Germinal center (tissue), 1 donor: ENCODE data around the gene CALD1.

Source experiments
- DNase-seq: peaks from one replicate; pipeline ENCODE4 v3.0.0; 2012; ENCODE audit warnings: mixed read lengths, low spot score

The CALD1 gene

GRCh38 chr7:134893920-134894319, 114.5 kb downstream of the CALD1 start:
- DNase-seq: no peak

- no peak for DNase-seq
These were observed 115.5 kb downstream of the CALD1 start for GRCh38 chr7:134894928-134895327.

- DNase-seq: no peak
These were observed 116.6 kb downstream of the CALD1 start for GRCh38 chr7:134896073-134896472.

DNA sequence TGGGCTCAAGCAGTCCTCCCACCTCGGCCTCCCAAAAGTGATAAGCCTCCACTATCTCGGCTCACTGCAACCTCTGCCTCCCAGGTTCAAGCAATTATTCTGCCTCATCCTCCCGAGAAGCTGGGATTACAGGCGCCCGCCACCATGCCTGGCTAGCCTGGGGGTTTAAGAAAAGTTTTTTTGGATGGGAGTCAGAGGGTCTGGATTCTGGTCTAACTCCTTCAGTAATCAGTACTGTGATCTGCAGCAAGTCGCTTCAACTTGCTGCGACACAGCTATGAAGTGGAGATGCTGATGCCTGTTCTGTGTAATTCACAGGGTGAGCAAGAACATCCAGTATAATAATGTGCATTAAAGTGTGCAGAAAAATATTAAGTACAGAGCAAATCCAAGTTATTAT, 118.5 kb downstream of the CALD1 start:
- DNase-seq: no peak

GRCh38 chr7:134899729-134900128, 120.3 kb downstream of the CALD1 start:
- DNase-seq: no peak

- no peak for DNase-seq
These were observed 120.9 kb downstream of the CALD1 start for GRCh38 chr7:134900166-134900982.

DNA sequence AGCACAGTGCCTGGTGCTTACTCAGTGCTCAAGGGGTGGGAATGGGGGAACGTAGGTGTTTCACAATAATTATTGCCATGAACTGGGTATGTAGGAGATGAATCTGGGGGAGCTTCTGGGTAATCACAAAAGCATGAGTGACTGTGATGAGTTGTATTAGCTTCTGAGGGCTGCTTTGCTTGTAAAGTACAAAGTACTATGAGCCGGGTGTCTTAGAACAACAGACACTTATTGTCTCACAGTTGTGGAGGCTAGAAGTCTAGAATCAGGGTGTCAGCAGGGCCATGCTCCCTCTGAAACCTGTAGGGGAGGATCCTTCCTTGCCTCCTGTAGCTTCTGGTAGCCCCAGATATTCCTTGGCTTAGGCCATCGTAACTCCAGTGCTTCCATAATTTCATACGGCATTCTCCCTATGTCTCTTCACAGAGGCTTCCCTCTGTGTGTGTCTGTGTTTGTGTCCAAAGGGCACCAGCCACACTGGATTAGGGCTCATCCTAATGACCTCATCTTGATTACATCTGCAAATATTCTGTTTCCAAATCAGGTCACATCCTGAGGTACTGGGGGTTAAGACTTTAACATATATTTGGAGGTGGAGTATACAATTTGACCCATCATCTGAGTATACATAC, 122.1 kb downstream of the CALD1 start:
- DNase-seq: no peak

DNA sequence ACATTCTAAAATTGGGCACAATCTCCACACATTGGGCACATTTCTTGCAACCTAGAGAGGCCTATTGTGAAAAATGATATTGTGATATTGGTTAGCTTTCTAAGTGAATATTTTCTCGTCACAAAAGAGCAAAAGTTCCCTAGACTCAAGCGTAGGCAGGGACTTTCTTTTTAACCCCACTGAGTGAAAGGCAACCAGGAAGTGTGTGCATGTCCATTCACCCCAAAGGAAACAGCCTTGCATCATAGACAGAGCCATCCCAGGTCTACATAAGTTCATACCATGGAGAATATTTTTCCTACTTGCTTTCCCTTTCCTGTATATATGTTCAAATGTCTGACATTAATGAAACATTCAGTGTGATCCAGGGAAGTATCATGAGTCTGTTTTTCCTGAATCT, 122.6 kb downstream of the CALD1 start:
- DNase-seq: no peak

- no peak for DNase-seq
These were observed 123.8 kb downstream of the CALD1 start for GRCh38 chr7:134903073-134903790.

DNA sequence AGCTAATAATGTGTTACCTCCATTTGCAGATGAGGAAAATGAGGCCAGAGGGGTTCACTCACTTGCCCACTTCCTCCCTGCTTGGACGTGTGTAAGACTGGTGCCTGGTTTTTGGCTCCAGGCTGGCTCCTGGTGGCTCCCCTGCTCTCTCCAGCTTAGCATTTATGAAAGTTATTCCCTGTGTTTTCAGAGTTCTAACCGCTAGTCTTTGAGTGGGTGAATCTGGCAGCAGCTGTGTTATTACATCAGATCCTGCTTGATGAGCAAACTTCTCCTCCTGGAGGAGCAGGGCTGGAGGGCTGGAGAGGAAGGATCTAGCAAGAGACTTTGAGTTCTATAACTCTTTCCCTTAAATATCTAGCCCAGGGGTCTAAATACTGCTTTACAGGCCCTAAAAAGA, 125.9 kb downstream of the CALD1 start:
- DNase-seq: no peak

GRCh38 chr7:134907000-134907399, 127.6 kb downstream of the CALD1 start:
- no peak for DNase-seq

- no peak for DNase-seq
These were observed 128.2 kb downstream of the CALD1 start for GRCh38 chr7:134907639-134908038.

- DNase-seq: no peak
These were observed 128.9 kb downstream of the CALD1 start for GRCh38 chr7:134908289-134908688.

DNA sequence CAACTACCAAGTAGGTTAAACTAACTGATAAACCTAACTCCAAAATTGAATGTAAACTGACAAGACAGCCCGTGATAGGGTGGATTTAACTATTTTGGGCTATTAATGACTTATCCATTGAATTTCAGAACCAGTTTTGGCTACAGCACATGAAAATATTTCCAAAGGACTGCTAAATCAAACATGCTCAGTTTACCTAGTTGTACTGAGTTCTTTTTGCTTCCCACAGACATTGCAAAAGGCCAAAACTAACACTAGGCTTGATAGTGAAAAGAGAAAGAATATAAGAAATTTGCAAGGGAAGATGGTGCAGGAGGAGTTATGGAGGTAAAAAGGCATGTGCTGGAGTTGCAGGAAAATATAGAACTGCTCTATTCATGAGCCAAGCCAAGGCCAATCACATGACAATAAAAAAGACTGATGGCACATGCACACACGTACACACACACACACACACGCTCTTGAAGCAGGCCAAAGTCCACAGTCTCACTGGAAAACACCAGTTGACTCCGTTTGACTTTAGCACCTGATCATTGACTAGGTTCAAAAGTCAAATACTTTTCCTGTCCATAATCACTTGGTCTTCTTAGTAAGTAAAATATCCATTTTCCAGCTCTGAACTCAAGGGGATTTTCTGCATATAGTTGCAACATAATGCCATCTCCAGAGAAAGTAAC, 130.9 kb downstream of the CALD1 start:
- DNase-seq: no peak

- no peak for DNase-seq
These were observed 131.5 kb downstream of the CALD1 start for GRCh38 chr7:134910968-134911367.

DNA sequence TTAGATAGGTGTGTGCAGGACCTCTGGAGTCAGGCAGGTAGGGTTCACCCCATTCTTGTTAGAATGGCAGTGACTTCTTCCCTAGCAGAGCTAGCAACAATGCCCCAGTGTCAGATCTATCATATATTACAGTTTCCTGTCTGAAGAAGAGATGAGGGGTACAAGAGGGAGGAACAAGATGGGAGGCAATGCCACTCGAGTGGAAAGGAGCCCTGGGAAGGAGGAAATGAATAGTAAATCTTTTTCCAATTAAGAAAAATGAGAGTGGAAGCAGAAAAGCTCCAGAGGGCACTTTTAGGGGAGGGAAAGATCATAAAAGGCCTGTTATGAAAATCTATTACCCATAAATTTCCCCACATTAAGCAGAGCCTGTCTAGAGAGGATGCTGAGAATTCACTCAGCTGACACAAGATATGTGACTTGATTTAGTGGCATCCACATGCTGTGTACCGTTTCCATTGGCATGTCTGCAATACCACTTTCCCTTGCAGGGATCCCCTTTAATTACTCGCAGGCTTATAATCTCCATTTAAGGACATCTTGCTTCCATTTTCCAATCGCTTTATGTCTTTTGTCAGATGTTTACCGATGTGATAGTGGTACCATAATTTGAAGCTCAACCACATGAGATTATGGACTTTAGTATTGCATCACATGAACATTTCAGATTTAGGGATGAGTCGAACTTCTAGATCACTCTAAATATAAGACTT, 136.9 kb downstream of the CALD1 start:
- no peak for DNase-seq

DNA sequence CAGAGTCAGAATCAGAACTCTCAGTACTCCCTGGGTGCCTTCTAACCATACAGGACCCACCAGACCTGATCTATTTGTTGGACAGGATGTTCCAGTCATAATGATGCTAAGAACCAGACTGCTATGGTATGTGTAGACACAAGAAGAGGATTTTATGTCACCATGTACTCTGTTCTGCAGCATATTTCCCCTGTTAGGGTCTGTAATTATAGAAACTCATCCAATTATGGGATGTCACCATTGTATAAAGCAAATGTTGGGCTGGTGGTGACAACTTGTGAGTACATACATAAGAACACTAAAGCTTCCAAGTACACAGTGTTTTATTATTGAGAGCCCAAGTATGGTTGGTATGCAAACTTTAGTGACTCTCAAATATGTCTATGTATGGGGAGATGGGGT, 139.8 kb downstream of the CALD1 start:
- no peak for DNase-seq

- no peak for DNase-seq
These were observed 140.8 kb downstream of the CALD1 start for GRCh38 chr7:134920026-134920753.

GRCh38 chr7:134922720-134923704, 143.6 kb downstream of the CALD1 start:
- no peak for DNase-seq

DNA sequence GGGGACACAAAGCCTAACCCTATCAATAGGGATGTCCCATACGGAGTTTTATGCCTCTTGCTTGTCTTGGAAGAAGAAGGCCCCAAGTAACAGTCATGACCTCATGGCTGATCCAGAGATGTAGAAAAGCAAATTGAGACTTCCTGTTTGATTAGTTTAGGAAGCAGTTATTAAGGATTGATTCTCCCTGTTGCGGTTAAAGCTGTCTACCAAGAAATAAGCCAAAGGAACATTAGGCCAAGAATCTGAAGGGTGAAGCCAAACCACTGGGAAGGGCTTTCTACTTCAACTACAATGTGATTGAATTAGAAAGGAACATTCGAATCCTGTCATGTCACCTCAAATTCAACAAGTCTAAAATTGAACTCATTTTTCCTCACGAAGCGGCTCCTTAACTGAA, 146.3 kb downstream of the CALD1 start:
- DNase-seq: no peak
